MM.1S (cell line): ENCODE measurements around the gene KRTAP4-11.
"Not testable (repeated sequence)": the region's sequence is repeated elsewhere in the genome, so short reads cannot be mapped to it uniquely, and the experiment has no call there.

ENCODE experiments used
- DNase-seq: peaks from one replicate; pipeline ENCODE4 v3.0.0-alpha.2; 2015
- H2AFZ ChIP-seq: fragments of 300-600 bp; sonication (generic); 2 replicates; pipeline ENCODE4 v1.6.0; 2016; ENCODE audit warnings: antibody characterized with exemption, low read length
- H3F3A ChIP-seq: fragments of 300-600 bp; sonication (generic); 2 replicates; pipeline ENCODE4 v1.6.1; 2016; ENCODE audit warnings: mild to moderate bottlenecking, antibody characterized with exemption, low read length, moderate library complexity, mixed read lengths; ENCODE audit not compliant: insufficient read depth
- H3K27ac ChIP-seq: fragments of 300-600 bp; sonication (generic); 2 replicates; pipeline ENCODE4 v1.5.1; 2016; ENCODE audit warnings: mild to moderate bottlenecking, low read length
- H3K27me3 ChIP-seq: fragments of 300-600 bp; sonication (generic); replicated peaks from 2 replicates; pipeline ENCODE4 v1.6.0; 2016; ENCODE audit warnings: low read length; ENCODE audit not compliant: insufficient read depth
- H3K36me3 ChIP-seq: fragments of 300-600 bp; sonication (generic); replicated peaks from 2 replicates; pipeline ENCODE4 v1.6.1; 2016; ENCODE audit warnings: mild to moderate bottlenecking, low read length, mixed read lengths; ENCODE audit not compliant: insufficient read depth
- H3K4me1 ChIP-seq: fragments of 300-600 bp; sonication (generic); 2 replicates; pipeline ENCODE4 v1.6.1; 2016; ENCODE audit warnings: low read length, mixed read lengths
- H3K4me2 ChIP-seq: fragments of 300-600 bp; sonication (generic); 2 replicates; pipeline ENCODE4 v1.6.0; 2016; ENCODE audit warnings: low read depth, low read length
- H3K4me3 ChIP-seq: fragments of 300-600 bp; sonication (generic); 2 replicates; pipeline ENCODE4 v1.5.1; 2016; ENCODE audit warnings: low read length, mixed read lengths
- H3K79me2 ChIP-seq: fragments of 300-600 bp; sonication (generic); 2 replicates; pipeline ENCODE4 v1.6.1; 2016; ENCODE audit warnings: mixed run types, low read length, mixed read lengths
- H3K9ac ChIP-seq: fragments of 300-600 bp; sonication (generic); 2 replicates; pipeline ENCODE4 v1.6.1; 2016; ENCODE audit warnings: low read length, mixed read lengths
- H3K9me2 ChIP-seq: fragments of 300-600 bp; sonication (generic); replicated peaks from 2 replicates; pipeline ENCODE4 v1.6.1; 2016; ENCODE audit warnings: mild to moderate bottlenecking, low read length, mixed read lengths; ENCODE audit not compliant: insufficient read depth
- H3K9me3 ChIP-seq: fragments of 300-600 bp; sonication (generic); replicated peaks from 2 replicates; pipeline ENCODE4 v1.6.1; 2016; ENCODE audit warnings: mild to moderate bottlenecking, low read length, mixed read lengths; ENCODE audit not compliant: insufficient read depth
- H4K20me1 ChIP-seq: fragments of 300-600 bp; sonication (generic); 2 replicates; pipeline ENCODE4 v1.6.1; 2016; ENCODE audit warnings: mild to moderate bottlenecking, low read length, moderate library complexity, mixed read lengths; ENCODE audit not compliant: insufficient read depth
- EZH2 ChIP-seq: fragments of 300-600 bp; sonication (generic); optimal IDR thresholded peaks from 2 replicates; pipeline ENCODE3; 2017; ENCODE audit warnings: low read depth, mild to moderate bottlenecking, antibody characterized with exemption, low read length, mixed read lengths
- EZH2phosphoT487 ChIP-seq: fragments of 300-600 bp; sonication (generic); IDR thresholded peaks from 2 replicates; pipeline ENCODE4 v1.6.1; 2018; ENCODE audit warnings: antibody characterized with exemption, low read length
- TF ChIP-seq, protein P1 (sequence below): fragments of 300-600 bp; sonication (generic); IDR thresholded peaks from 2 replicates; pipeline ENCODE4 v1.5.1; 2016; ENCODE audit warnings: antibody characterized with exemption, low read length, mixed read lengths

The KRTAP4-11 gene

DNA sequence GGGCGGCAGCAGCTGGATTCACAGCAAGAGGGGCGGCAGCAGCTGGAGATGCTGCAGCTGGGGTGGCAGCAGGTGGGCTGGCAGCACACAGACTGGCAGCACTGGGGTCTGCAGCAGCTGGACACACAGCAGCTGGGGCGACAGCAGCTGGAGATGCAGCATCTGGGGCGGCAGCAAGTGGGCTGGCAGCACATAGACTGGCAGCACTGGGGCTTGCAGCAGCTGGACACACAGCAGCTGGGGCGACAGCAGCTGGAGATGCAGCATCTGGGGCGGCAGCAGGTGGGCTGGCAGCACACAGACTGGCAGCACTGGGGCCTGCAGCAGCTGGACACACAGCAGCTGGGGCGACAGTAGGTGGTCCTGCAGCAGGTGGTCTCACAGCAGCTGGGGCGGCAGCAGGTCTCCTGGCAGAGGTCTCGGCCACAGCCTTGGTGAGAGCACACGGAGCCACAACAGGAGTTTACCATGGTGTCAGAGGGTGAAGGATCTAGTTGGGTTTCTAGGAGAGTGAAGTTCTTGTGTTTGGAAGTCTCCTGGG is at the start of gene KRTAP4-11:
KRTAP4-11 (minus strand) TSS at position 528 of the 541 bp plus-strand sequence; CDS start at position 470, 58 bp downstream.
- H4K20me1 ChIP-seq, H3K9me3 ChIP-seq, H3K36me3 ChIP-seq, H3F3A ChIP-seq, H3K4me1 ChIP-seq, H3K79me2 ChIP-seq, H2AFZ ChIP-seq, H3K27me3 ChIP-seq, H3K4me2 ChIP-seq, H3K9ac ChIP-seq, H3K9me2 ChIP-seq, DNase-seq, H3K4me3 ChIP-seq, H3K27ac ChIP-seq: not testable (repeated sequence)

DNA sequence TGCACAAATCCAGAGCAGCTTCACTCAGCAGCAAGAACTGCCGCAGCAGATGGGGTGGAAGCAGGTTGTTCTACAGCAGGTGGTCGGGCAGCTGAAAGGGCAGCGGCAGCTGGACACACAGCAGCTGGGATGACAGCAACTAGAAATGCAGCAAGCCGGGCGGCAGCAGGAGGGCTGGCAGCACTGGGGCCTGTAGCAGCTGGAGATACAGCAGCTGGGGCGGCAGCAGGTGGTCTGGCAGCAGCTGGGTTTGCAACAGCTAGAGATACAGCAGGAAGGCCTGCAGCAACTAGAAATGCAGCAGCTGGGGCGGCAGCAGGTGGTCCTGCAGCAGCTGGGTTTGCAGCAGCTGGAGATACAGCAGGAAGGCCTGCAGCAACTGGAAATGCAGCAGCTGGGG is 49.4 kb upstream of the KRTAP4-11 start:
- H3K27ac ChIP-seq = no peak overlapping the region
- H3F3A ChIP-seq = no peaks in the 10 kb centered on the region
- no peak overlapping the region for H2AFZ ChIP-seq
- no peak for DNase-seq
- no peaks in the 10 kb centered on the region for H3K9me3 ChIP-seq
- H3K4me1 ChIP-seq = no peaks in the 10 kb centered on the region
- H3K9ac ChIP-seq = no peak overlapping the region
- no peak overlapping the region for H3K4me3 ChIP-seq
- no peaks in the 10 kb centered on the region for H4K20me1 ChIP-seq
- TF ChIP-seq EZH2phosphoT487 = no peak
- no peak for TF ChIP-seq EZH2
- TF ChIP-seq, protein P1, sequence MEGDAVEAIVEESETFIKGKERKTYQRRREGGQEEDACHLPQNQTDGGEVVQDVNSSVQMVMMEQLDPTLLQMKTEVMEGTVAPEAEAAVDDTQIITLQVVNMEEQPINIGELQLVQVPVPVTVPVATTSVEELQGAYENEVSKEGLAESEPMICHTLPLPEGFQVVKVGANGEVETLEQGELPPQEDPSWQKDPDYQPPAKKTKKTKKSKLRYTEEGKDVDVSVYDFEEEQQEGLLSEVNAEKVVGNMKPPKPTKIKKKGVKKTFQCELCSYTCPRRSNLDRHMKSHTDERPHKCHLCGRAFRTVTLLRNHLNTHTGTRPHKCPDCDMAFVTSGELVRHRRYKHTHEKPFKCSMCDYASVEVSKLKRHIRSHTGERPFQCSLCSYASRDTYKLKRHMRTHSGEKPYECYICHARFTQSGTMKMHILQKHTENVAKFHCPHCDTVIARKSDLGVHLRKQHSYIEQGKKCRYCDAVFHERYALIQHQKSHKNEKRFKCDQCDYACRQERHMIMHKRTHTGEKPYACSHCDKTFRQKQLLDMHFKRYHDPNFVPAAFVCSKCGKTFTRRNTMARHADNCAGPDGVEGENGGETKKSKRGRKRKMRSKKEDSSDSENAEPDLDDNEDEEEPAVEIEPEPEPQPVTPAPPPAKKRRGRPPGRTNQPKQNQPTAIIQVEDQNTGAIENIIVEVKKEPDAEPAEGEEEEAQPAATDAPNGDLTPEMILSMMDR = no peak
- no peaks in the 10 kb centered on the region for H3K79me2 ChIP-seq
- no peaks in the 10 kb centered on the region for H3K36me3 ChIP-seq
- H3K4me2 ChIP-seq = no peak overlapping the region
- H3K27me3 ChIP-seq = no peaks in the 10 kb centered on the region
- H3K9me2 ChIP-seq = no peaks in the 10 kb centered on the region

DNA sequence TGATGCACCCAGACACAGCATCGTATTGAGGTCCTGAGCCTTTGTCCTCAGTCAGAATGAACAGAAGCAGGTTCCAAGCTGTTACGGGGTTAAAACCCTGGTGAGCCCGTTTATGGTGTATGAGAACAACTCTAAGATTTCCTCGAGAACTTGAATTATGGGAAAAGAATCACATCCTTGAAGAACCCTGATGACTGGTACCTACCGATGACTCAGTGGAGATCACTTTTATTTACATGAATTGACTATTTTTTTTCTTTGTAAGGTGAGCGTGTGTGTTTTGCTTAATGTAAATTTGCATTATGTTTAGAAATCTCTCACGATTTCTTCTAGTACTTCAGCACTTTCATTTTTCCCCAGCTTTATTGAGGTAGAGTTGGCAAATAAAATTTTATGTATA is 45.7 kb upstream of the KRTAP4-11 start:
- no peak for DNase-seq
- H3K4me3 ChIP-seq = no peak overlapping the region
- no peaks in the 10 kb centered on the region for H3K79me2 ChIP-seq
- H3K9me3 ChIP-seq = no peaks in the 10 kb centered on the region
- no peak overlapping the region for H3K9ac ChIP-seq
- TF ChIP-seq, protein P1 = no peak
- TF ChIP-seq EZH2phosphoT487 = no peak
- TF ChIP-seq EZH2 = no peak
- H3K4me2 ChIP-seq = no peak overlapping the region
- H3K36me3 ChIP-seq = no peaks in the 10 kb centered on the region
- no peaks in the 10 kb centered on the region for H3F3A ChIP-seq
- H3K4me1 ChIP-seq = no peaks in the 10 kb centered on the region
- no peak overlapping the region for H2AFZ ChIP-seq
- H3K27ac ChIP-seq = no peak overlapping the region
- no peaks in the 10 kb centered on the region for H3K9me2 ChIP-seq
- no peaks in the 10 kb centered on the region for H3K27me3 ChIP-seq
- H4K20me1 ChIP-seq = no peaks in the 10 kb centered on the region

DNA sequence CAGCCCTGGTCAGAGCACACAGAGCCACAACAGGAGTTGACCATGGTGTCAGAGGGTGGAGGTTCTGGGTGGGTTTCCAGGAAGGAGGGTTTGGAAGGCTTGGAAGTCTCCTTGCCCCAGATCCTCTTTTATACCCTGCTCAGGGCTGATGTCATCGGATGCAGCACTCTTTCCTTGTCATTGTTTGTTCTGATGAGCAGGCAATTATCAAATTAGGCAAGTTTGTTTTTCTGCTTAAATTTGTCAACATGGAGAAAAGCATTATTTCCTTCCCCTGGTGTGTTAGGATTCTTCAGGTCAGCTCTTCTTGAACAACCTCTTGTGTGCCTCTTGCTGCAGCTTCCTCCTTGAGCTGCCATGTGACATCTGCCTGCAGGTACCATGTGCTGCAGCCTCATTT is 42.5 kb upstream of the KRTAP4-11 start, which contains the start of gene KRTAP4-4:
KRTAP4-4 (minus strand) TSS at position 101 of the 400 bp plus-strand sequence; CDS start at position 44, 57 bp downstream.
- H3K27ac ChIP-seq = no peak within 1 kb of the TSS
- H3K27me3 ChIP-seq = no peaks in the 10 kb centered on the region
- H3K9me2 ChIP-seq = no peaks in the 10 kb centered on the region
- H3F3A ChIP-seq = no peaks in the 10 kb centered on the region
- H3K4me2 ChIP-seq = no peak within 1 kb of the TSS
- no peaks in the 10 kb centered on the region for H4K20me1 ChIP-seq
- no peaks in the 10 kb centered on the region for H3K4me1 ChIP-seq
- no peaks in the 10 kb centered on the region for H3K79me2 ChIP-seq
- H3K4me3 ChIP-seq = no peak within 1 kb of the TSS
- TF ChIP-seq, protein P1 = no peak
- H3K9me3 ChIP-seq = no peaks in the 10 kb centered on the region
- H2AFZ ChIP-seq = no peak within 1 kb of the TSS
- DNase-seq = no peak
- H3K36me3 ChIP-seq = no peaks in the 10 kb centered on the region
- H3K9ac ChIP-seq = no peak within 1 kb of the TSS

DNA sequence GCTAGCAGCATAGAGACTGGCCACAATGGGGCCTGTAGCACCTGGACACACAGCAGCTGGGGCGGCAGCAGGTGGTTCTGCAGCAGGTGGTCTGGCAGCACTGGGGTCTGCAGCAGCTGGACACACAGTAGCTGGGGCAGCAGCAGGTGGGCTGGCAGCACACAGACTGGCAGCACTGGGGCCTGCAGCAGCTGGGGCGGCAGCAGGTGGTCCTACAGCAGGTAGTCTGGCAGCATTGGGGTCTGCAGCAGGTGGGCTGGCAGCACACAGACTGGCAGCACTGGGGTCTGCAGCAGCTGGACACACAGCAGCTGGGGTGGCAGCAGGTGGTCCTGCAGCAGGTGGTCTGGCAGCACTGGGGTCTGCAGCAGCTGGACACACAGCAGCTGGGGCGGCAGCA is 42.0 kb upstream of the KRTAP4-11 start:
- H4K20me1 ChIP-seq, H3K79me2 ChIP-seq, H3K9me3 ChIP-seq, H3K9me2 ChIP-seq, H3K36me3 ChIP-seq, H3K4me2 ChIP-seq, H3K27me3 ChIP-seq, H3K9ac ChIP-seq, H2AFZ ChIP-seq, H3K4me1 ChIP-seq, DNase-seq, H3K27ac ChIP-seq, H3F3A ChIP-seq, H3K4me3 ChIP-seq: not testable (repeated sequence)
